PC-9 (cell line): Measurements from ENCODE around the gene CHCHD5.

ENCODE experiments used
- CTCF ChIP-seq: fragments of 200-600 bp; sonication (generic); conservative IDR thresholded peaks from 2 replicates; pipeline ENCODE4 v1.6.1; 2017; ENCODE audit warnings: mixed run types, antibody characterized with exemption, mild to moderate bottlenecking, moderate library complexity
- EZH2 ChIP-seq: fragments of 200-600 bp; sonication (generic); IDR thresholded peaks from 2 replicates; pipeline ENCODE4 v1.8.0; 2017; ENCODE audit warnings: antibody characterized with exemption, low read depth

GRCh38 chr2:112618383-112618782, 34.0 kb downstream of the CHCHD5 start:
- TF ChIP-seq CTCF (no peak), EZH2 (no peak)
